GM11168 (cell line): ENCODE data around the gene R3HCC1L.

Source experiments
- in situ Hi-C: fragments of 300-500 bp; cut with MboI; formaldehyde crosslinking; loops from one replicate; pipeline ENCODE4 v1.12.0; 2022; ENCODE audit warnings: low sequenced_read_pairs; ENCODE audit not compliant: unreplicated experiment

Gene R3HCC1L

DNA sequence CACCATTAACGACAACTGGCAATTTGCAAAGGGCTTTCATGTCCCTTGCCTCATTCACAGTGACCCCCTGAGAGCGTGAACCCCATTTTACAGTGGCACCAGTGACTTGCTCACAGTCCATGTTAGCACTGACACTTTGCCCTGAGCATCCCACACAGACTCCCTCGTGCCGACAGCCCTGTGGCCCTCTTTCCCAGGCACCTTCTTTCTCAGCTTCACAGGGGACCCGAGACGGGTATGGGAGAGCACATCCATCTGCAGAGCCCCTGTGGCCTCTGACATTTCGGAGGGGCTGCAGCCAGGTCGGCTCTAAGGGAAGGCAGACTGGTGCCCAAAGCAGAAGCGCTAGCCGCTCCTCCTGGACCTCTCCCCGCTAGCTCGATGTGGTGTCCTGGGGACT is 122.7 kb downstream of the R3HCC1L start:
- in situ Hi-C loops, result no loop called here

- in situ Hi-C loops, result no loop called here
Measured at GRCh38 chr10:98257961-98258360, 123.5 kb downstream of the R3HCC1L start.

DNA sequence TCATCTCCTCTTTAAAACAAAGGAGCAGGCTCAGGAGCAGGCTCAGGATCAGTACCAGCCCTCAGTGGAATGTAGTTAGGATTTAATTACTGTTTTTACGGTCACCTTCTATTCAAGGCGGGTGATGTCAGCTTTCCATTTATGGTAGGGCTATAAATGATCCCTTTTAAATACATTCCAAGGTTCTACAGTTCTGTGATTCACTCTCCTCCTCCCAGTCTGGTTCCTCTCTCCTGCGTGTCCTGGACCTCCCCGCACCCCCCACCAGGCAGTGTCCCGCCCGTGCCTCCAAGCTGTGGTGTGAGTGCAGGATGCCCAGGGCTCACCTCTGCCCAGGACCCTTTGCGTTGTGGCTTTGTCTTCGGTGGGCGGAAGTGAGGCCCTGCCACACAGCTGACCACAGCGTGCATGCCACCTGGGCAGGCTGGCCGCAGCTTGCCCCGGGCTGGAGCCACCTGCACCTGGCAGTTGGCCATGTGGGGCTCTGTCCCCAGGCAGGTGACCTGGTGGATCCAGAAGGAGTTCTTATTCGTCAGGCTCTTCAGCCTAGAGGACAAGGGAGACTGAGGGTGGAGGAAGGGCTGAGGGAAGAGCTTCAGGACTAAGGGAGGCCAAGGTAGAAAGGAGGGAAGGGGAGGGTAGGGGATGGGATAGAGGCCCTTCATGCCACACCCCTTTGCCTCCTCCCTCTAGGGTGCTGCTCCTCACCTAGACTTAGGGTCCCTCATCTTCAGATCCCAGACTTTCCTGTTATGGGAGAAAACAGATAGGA is 124.4 kb downstream of the R3HCC1L start:
- in situ Hi-C loops, result no loop called here

DNA sequence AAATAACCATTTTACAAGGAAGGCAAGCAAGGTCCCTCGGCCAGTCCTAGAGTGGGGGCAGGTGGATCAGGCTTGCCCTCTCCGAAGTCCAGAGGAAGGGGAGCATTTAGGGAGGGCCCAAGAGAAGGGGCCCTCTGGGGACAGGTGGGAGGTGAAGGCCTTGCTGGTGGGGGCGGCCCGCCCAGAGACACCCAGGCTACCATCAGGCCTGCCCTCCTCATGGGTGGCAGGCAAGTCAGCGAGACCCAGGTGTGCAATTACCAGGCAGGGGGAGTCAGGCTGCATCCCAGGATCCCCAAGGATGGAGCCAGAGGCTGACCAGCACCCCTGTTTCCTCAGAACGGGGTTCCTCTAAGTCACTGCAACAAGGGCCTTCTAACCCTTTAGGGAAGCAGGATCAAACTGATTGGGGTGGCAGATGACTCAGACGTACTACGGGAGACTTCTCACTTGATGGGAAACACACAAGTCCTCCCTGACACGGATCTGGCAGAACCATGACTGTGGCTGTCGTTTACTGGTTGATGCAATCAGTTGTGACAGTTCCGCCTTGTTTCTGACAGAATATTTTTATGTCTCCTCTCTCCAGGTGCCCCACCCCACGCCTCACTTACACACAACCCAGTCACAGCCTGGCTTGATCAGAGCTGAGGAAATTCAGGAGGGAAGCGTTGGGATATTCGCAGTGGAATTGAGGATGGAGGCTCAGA is 125.3 kb downstream of the R3HCC1L start:
- in situ Hi-C loops, result no loop called here

- in situ Hi-C loops, result no loop called here
Measured at GRCh38 chr10:98260350-98260749, 125.9 kb downstream of the R3HCC1L start.

DNA sequence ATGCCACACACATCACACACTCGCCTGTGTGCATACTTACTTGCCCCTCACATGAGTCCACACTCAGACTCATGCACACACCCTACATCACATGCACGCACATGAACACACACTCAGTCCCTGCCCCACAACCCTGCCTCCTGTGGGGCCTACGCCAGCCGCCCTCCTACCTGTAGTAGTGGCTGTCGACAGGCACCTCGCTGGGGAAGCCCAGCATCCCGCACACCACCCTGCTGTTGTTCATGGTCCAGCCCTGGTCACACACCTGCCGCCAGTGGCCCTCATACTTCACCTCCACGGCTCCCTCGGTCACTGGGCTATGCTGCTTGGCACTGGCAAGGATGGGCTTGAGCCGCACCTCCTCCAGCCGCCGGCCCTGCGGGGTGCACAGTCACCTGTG is 126.3 kb downstream of the R3HCC1L start:
- in situ Hi-C loops, result no loop called here

- in situ Hi-C loops, result no loop called here
Measured at GRCh38 chr10:98261436-98262277, 127.2 kb downstream of the R3HCC1L start.

DNA sequence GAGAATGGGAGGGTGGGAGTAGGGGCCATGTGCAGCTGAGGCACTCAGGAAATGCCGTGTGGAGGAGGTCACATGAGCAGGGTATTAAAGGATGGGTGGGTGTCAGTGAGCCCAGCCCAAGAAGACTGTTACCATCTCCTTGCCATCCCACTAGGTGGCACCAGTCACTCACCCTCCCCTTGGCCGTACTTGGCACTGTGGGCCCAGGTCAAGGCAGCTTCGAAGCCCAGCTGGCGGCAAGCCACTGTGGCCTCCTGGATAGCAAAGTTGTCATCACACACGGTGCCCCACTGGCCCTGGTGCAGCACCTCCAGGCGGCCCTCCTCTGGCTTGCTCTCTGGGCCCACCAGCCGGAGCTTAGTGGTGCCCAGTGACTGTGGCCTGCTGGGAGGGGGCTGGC is 128.1 kb downstream of the R3HCC1L start:
- in situ Hi-C loops, result no loop called here

- in situ Hi-C loops, result no loop called here
Measured at GRCh38 chr10:98263088-98263487, 128.6 kb downstream of the R3HCC1L start.

- in situ Hi-C loops, result no loop called here
Measured at GRCh38 chr10:98264378-98265065, 130.1 kb downstream of the R3HCC1L start.

- in situ Hi-C loops, result no loop called here
Measured at GRCh38 chr10:98265403-98266378, 131.2 kb downstream of the R3HCC1L start.

DNA sequence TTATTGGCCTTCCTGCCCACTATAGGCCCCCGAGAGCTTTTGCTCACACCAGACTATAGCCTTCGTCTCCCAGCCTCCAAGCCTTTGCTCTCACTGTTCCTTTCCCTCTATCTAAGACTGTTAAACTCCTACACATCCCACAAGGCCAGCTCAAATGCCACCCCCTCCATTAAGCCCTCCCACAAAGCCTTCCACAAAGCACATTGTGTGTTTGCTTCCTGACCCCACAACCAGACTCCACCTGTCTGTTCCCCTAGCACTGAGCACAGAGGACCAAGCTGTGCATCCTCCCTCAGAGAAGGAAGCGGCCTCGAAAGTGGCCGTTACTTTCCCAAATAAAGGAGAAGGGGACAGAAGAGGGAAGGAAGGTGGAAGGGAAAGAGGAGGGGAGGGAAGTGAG is 132.2 kb downstream of the R3HCC1L start:
- in situ Hi-C loops, result no loop called here

- in situ Hi-C loops, result no loop called here
Measured at GRCh38 chr10:98267069-98267893, 132.8 kb downstream of the R3HCC1L start.

DNA sequence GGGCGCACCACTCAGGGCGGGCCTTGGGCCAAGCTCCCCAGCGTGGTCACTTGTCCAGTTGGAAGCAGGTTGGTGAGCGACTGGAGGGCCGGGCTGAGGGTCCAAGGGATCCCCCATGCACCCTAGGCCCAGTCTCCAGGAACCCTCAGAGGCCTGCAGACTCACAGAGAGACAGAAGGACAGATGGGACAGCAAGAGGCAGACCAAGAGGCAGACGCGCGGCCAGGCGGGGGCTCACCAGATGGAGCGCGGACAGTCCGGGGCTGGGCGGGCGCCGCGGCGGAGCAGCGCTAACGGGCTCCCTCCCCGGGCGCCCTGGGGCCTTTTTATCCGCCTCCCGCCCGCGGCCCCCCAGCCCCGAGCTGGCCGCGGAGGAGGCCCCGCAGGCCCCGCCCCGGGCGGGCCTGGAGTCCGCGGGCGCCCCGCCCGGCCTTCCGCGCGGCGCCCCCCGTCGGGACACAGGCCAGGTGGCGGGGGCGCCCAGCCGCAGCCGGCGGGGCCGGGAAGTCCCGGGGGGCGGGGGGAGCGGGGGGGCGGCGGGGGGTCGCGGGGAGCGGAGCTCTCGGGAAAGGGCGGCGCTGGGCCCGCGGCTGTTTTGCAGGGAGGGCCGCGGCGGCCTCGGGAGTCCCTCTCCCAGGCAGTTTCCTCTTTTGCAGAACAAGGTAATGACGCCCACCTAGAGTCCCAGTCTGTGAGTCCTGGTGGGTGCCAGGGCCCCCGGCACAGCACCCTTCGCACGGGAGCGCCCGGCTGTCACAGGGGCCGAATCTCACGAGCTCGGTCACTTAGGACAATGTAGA is 133.6 kb downstream of the R3HCC1L start, which contains the start of gene LOXL4:
LOXL4 (minus strand) TSS at position 301 of the 800 bp plus-strand sequence. CDS start 5,175 bp downstream, outside the sequence.
- in situ Hi-C loops, result no loop called here

DNA sequence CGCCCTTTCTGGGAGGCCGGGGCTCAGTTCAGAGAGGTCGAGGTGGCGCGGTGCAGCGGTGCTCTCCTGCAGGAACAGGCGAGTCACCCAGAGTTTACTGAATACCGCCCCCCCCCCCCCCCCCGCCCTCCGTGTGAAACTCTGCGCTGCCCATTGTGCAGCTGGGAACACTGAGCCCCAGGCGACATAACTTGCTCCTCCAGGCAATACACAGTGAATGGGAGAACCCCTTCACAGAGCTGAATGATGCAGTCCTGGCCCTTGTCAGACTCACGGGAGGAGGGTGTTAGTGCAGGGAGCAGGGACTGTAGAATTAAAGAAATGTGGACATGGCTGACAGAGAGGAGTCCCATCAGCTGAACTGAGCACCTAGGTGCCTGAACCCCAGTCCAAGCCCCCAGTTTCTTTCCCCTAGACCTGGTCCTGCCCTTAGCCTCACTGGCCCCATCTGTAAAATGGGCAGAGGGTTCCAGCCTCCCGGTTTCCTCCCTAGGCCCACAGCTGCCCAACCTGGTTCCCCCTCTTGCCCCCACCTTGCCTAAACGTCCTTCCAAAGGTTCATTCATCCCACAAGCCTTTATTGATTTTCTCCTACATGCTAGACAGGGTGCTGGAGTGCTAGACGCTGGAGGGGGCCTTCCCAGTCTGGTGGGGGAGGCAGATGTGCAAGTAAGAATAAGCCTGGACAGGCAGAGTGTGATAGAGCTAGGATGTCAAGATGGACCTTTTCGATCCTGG is 134.4 kb downstream of the R3HCC1L start:
- in situ Hi-C loops, result no loop called here

DNA sequence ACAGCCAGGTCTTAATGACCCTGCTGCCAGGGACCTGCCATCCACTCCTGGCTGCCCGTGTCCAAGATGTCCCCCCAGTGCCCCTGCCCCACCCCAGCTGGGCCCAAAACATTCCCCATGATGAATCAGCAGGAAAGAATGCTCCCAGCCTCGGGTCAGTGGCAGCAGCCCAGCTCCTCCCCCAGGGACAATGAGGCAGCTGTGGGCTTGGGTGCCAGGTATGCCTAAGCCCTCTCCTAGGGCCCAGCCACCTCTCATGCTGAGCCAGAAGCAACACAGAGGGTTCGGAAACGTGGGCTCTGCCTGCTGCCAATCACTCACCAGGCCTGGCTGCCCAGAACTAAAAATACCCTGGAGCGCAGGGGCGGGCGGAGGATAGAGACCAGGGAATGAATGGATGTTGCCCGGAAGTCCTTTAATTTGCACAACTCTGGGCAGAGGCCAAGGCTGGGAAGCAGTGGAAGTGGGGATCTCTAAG is 135.0 kb downstream of the R3HCC1L start:
- in situ Hi-C loops, result no loop called here
